Activated T-cell treated with anti-CD3 and anti-CD28 coated beads for 48 hours (primary cell): ENCODE measurements around the gene PPP2R2B.

ENCODE experiments used
- DNase-seq: peaks from one replicate; pipeline ENCODE4 v3.0.0-alpha.2; 2020; ENCODE audit warnings: low read depth

Gene PPP2R2B

DNA sequence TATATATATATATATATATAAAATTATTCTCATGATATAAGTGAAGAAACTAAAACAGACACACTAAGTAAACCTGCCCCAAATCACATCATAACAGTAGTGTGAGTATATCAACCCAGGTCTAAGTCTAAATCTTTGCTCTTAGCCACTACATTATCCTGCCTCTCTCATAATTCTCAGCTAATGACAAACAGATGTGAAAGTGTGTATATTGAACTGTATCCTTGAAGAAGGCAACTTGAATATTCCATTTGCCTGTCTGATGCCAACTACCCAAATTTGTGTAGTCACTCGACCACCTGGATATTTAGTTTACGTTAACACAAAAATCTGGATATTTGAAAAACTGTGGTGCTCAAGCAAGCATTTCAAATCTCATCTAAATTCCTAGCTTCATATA, 97.4 kb downstream of the PPP2R2B start:
- no peak for DNase-seq

DNA sequence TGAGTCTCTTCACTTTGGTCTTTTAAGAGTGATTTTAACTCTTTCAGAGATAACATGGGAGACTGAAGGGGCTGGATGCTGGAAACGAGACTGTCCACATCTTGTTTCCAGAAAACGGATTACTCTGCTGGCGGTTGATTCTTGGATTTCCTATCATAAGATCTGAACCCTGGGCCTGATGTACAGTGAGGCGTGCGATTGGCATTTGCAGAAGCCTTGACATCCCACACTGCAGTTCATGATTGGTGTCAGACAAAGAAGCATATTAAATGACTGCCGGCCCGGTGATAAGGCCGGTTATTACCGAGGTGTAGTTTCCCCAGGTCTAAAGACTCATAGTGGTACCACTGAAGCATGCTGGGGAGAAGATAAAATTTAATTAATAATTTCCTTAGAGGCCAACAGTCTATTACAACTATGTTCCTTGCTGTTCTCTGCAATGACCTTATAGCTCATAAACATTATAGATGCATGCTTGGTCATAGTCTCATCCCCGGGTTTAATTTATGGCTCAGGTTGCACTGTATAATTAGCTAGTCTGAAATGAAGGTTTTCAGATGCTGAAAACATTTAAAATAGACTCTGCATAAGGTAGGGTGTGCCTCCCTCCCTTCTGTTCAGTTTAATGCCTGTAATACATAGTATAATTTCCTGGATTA, 99.2 kb downstream of the PPP2R2B start:
- DNase-seq = no peak

DNA sequence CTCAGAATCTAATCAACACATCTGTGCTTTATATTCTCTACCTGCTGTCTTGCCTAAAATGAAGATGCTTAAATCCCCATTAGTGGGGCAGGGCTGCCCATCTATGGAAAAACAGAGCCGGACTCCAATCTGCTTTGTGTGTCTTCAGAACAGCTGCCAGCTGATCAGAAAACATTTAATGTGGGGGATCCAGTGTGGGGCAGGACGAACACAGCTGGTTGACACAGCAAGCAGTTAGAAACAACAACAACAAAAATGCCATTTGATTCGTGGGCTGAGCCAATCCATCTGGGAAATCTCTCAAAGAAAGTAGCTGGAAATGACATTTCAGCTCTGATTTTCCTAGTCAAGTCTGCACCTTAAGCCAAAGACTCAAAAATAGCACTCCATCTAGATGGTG, 99.8 kb downstream of the PPP2R2B start:
- no peak for DNase-seq

DNA sequence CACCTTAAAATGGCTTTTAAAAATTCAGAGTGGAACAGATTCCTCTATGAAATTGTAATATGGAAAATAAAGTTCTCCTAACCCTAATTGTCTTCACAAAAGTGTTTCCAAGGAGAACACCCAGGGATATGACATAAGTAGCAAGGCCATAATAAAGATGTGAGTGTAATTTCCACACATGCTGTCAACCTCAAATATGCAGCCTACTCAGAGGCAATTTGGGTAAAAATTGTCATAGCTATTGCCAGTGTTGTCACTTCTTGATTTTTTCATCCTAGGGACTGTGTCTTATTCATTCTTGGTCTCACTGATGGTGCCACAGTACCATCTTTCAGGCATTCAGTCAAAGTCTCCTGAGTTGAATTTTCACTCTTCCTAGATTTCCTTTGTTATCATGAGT, 100.3 kb downstream of the PPP2R2B start:
- DNase-seq = no peak

DNA sequence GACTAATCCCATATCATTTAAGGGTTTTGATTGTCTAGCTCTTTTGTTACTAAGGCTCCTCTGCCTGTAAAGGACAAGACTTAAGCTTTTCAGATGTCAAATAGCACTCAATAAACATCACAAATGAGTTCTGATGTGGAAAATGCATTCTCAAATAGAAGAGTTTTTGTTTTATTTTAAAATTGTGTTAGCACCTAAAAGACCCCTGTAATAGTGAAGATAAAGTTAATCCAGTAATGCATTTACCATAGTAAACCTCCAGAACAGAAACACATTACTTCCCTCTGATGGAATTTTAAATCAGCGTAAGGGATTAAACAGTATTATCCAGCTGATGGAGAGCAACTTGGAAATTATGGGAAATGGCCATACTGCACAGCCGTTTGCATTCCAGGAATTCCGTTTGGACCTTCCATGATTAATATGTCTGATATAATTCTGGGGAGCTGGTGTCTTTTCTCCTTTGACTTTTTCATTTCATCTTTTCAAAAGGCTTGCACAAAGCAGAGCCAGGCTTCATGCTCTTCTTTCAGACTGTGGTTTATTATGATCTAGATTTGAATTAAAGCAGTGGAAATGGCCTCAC, 105.6 kb downstream of the PPP2R2B start:
- no peak for DNase-seq

DNA sequence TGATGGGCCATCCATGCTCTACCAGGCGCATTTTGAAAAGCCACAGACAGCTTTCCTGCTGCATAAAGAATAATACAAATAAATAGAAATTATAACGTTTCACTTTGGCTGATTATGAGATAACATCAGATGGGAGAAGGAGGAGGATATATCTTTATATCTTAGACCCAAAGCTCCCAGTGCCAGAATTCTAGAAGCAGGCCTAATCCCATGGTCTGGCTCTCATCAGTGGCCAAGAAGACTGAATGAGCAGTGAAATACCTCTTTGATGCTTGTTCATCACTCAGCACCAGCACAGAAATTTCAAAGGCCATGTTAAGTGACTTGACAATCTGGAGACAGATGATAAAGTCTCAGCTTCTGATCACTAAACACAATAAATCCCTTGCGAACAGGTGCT, 107.6 kb downstream of the PPP2R2B start:
- DNase-seq = no peak

DNA sequence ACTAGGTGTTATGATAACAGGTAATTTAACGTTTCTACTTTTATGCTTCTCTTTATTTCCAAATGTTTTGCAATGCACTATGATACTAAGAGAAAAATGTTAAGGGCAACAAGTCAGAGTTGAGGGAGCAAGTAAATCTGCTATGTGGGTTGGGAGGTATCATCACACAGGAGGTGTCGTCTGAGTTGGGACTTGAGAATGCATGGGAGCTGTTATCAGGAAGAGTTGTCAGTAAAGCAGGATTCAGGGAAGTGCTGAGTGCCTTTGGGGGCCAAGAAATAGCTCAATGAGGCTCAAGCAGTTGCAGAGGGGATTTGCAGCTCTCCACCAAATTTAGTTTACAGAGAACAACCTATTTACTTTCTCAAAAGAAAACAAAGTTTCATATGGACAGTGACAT, 108.0 kb downstream of the PPP2R2B start:
- DNase-seq = no peak

DNA sequence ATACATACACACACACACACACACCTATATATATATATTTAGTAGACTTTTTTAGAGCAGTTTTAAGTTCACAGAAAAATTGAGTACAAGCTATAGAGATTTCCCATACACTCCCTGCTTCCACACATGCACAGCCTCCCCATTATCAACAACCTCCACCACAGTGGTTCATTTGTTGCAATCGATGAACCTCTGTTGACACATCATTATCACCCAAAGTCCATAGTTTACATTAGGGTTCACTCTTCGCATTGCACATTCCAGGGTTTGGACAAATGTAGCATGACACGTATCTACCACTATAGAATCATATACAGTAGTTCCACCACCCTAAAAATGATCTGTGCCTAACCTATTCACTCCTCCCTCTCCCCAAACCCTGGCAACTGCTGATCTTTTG, 111.0 kb downstream of the PPP2R2B start:
- DNase-seq = no peak

DNA sequence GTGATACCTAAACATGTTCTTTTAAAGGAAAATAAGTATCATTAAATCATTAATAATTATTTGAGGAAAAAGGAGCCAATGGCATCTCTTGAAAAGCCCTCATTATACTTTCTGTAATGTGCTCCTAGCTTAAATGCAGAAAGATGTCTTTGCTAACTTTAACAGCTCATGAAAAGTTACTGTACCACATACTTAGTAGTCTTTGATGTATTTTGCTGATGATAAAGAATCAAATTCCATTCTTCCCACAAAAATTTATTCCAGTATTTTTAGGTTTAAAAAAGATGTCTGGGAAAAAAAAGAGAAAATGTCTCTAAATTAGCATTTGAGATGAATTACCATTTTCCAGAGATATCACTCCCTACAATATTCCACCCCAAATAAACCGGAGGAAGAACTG, 112.5 kb downstream of the PPP2R2B start:
- DNase-seq = no peak

DNA sequence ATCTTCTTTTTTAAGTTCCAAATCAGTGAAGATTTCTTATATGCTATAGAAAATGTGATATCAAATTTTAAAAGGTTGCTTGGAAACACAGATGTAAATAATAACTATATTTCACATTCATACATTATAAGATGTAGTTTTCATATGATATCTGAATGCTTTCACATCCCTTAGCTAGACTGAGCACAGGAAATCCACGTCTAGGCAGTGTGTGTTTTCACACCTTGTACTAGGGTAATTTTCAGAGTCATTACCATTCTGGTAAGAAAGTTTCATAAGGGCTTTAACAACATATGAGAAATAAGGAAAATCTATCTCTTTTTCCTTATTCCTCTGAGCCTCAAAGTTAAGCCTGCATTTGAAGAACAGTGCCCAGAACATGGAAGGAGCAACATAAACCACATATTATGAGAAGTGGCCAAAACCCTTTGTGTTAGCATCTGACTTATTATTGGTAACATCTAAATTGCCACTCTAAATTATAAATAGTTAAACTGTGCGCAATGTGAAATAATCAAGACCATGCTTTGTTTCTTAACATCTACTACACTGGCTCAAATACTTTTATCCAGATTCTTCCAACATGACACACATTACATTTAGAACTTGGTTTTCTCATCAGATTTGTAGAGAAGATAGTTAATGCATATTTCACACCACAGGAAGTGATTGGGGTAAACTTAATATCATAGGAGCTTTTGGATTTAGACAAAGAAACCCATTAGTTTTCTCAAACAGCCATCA, 113.3 kb downstream of the PPP2R2B start:
- DNase-seq = no peak

DNA sequence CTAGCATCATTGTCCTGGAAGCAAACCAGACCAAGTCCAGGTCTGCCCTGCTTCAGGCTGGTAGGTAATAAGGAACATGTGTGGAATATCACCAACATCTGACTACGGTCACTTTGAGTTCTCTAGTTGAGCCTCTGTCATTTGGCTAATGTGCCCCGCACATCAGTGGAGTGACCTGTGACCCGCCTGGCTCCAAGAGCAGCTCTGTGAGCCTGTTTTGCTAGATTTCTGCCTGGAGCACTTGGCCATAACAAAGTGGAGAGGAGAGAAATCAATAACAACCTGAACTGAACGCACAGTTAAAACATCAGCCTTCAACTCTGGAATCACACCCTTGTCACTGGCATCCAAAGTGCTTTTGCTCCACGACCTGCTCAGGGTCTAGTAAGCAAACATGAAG, 115.7 kb downstream of the PPP2R2B start:
- DNase-seq = no peak

DNA sequence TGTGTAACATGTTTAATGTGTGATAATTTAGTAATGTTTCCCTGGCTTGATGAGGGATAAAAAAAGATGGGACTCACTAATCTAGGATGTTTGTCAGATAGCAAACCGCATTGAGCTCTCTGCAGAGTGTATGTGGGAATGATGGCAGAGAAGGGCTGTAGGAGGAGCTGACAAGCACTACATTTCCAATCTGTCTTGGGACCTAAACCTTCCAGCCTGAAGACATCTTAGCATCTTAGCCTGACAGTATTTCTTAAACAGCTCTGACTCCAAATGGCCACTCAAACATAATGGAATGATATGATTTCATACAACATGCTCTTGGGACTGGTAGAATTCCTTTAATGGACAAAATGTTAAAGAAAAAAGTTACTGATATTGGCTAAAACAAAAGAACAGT, 116.7 kb downstream of the PPP2R2B start:
- DNase-seq = no peak

DNA sequence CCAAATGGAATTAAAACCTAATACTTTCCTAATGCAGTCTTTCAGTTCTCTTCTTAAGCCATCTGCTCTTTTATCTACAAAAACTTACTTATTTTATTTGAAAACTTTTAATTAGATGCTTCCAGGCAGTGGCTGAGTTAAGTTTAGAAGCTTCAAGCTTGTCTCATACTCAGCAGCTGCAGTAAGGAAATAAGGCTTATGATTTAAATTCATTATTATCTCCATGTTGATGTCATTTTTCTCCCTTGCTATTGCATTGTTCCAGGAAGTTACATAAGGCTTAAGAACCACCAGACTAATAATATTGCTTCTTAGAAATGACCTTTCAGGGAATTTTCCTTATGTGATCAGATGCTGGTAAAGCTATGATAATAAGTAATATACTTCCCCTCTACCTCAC, 119.6 kb downstream of the PPP2R2B start:
- DNase-seq = no peak

DNA sequence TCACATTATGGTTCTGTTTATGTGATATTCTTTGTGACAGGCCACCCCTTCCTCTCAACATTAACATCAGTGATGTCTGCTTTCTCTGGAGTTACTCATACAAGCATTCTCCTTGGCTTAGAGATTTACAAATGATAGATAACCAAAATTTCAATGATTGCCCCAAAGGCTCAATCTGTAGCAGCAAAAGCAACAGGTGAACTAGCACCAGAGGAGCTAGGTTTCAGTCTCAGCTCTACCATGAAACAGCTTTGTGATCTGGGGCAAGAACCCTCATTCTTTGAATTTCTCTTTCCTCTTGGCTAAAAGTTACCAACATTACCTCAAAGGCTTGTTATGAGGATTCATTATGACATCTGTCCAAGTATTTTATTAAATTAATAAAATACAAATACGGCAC, 120.5 kb downstream of the PPP2R2B start:
- DNase-seq = no peak

DNA sequence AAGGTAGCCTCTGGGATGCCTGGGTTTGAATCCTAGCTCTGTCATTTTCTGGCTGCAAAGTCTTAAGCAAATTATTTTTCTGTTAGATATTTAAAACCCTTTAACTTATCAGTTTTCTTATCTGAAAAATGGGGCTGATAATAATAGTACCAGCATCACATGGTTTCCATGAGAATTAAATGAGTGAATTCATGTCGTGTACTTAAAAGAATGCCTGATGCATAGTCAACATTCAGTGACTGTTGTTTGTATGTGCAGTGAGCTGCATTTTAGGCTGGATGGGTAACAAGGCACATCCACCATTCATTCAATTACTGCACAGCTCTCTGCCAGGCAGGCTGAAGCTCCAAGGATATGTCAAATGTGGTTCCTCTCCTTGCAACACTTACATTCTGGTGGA, 122.0 kb downstream of the PPP2R2B start:
- no peak for DNase-seq

DNA sequence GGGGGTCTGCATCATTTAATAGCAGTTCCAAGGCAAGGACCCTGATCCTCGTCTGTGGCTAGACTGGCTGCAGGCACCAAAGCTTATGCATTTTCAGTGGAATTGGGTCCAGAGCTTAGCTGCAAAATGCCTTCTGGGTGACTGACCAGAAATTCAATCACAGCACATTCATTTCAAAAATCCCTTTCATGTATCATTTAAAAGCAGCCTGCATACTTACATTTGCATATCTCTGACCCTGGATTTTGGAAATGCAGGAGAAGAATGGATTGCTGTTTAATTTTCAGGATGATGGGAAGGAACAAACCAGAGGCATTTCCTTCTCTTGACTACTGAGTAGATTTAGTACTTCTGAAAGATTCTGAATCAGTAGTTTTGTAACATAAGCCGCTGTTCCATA, 122.8 kb downstream of the PPP2R2B start:
- DNase-seq = no peak

DNA sequence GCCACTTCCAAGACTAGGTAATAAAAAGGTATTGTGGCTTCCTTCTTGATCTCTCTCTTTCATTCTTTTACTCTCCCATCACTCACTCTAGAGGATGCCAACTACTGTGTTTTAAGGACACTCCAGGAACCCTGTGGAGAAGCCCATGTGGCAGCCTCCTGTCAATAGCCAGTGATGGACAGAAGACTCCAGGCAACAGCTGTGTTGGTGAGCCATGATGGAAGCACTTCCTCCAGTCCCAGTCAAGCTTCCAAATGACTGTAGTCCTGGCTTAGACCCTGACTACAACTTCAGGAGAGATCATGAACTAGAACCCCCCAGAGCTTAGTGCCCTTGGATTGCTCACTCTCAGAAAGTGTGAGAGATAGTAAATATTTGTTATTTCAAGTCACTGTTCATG, 123.9 kb downstream of the PPP2R2B start:
- DNase-seq = no peak

DNA sequence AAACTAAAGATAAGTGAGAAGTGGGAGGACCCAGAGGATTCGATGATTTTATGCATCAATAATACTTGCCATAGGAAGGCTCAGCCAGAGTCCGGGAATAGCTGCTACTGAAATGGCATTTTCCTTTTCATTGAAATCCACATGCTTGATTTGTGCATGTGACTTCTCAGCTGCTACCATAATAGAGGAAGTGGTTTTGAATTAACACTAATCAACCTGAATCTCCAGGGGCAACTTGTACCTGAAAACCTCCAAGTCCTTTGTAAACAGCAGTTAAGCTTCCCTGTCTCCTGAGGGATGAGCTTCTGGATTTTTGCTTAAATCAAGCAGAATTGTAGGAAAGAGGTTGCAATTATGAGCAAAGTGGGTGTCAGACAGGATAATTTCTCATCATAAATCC, 124.9 kb downstream of the PPP2R2B start:
- no peak for DNase-seq

DNA sequence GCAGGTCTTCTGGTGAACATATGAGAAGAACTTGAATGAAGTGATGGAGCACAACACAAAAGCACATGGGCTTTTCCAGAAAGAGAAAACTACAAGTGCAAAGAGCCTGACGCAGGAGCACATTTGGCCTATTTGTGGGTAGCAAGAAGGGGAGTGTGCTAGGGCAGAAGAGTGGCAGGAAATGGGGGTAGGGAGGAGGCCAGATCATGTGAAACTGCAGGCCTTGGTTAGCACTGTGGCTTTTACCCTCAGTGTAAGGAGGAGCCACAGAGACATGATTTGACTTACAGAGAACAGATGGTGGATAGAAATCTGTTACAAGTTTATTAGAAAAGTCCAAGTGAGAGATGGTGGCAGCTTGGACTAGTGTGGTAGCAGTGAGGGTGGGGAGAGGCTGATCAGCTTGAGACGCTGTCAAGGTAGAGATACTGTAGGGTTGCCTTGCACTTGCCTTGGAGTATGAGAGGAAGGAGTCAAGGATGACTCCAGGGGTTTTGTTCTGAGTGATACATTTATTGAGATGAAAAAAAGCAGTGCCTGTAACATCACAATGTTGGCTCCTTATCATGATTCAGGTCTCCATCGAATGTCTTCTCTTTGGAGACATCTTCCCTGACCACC, 126.7 kb downstream of the PPP2R2B start:
- peak; percentile 22 for DNase-seq

DNA sequence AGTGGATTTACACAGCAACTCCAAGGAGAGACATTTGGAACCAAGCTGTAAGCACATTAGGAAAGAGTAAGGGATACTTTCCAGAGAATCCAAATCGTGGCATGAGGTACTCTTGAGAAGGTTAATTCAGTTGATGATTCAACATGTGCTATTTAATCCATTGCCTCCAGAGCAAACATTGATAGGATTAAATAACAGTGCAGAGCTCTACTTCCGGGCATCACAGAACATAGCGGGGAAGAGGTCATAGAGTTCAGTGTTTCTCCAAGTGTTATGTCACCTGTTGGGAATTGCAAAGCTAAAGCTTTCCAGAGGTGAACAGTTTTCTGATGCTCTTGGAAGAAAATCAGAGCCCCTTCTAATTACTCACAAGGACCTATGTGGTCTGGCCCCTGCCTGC, 127.5 kb downstream of the PPP2R2B start:
- DNase-seq = no peak

DNA sequence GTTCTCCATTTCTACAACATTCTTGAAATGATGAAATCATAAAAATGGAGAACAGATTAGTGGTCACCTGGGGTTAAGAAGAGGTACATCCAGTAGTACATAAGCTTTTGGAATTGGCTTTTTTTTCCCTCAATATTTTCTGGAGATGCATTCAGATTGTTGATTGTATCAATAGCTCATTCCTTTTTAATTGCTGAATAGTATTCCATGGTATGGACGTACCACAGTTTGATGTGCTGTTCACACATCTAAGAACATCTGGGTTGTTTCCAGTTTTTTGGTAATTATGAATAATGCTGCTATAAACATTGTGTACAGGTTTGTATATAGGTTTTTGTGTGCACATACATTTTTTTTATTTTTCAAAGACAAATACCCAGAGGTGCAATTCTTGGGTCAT, 130.0 kb downstream of the PPP2R2B start:
- DNase-seq = no peak

DNA sequence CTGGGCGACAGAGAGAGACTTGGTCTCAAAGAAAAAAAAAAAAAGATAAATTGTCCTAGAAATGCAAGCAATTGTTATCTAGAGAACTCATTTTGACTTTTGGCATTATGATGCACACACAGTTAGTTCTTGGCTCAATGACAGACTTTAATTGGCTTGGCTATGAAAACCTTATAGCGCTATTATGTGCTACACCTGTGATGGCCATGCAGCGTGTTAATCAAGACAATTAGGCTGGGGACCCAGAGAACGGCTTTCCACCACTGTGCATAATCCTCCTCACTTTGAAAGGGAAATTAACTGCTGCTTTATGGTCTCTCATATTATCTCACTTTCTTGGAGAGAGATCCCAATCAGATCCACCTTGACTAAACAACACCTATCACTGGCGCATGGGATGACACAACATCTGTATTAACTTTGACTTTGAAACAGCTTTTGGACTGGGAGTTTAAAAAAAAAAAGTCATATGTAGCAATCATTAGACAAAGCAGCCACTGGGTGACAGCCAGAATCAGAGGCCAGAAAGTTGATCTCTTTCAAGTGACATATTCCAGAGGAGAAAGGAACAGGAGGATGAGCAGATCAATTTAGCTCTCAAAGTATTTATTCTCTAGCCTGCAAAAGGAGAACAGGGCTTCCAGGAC, 132.5 kb downstream of the PPP2R2B start:
- DNase-seq = no peak
